Endothelial cell of umbilical vein (primary cell): ENCODE measurements around the gene TSC22D3.

Source experiments
- CTCF ChIP-seq, 2 donors: IDR thresholded peaks; 1 replicate in 1 of 2; 2 replicates in 1 of 2; pipeline ENCODE4 v1.5.1; 2011; ENCODE audit warnings: low read length in 2 of 2, mild to moderate bottlenecking in 2 of 2, moderate library complexity in 2 of 2, control low read depth in 1 of 2, inconsistent platforms in 1 of 2, low read depth in 1 of 2; ENCODE audit not compliant: insufficient read depth in 1 of 2; ENCODE audit errors: extremely low read depth in 1 of 2
- EZH2 ChIP-seq: IDR thresholded peaks from 2 replicates; pipeline ENCODE4 v1.6.1; 2012; ENCODE audit warnings: borderline replicate concordance, low read depth, mild to moderate bottlenecking, moderate library complexity, low read length, inconsistent platforms; ENCODE audit not compliant: severe bottlenecking
- GATA2 ChIP-seq: IDR thresholded peaks from 2 replicates; pipeline ENCODE4 v1.7.0; 2011; ENCODE audit warnings: low read depth, mild to moderate bottlenecking, moderate library complexity, mixed read lengths, low read length; ENCODE audit not compliant: insufficient read length, insufficient read depth
- JUN ChIP-seq: IDR thresholded peaks from 2 replicates; pipeline ENCODE4 v1.6.1; 2011; ENCODE audit warnings: borderline replicate concordance, low read depth; ENCODE audit not compliant: insufficient read length, insufficient read depth
- MYC ChIP-seq: IDR thresholded peaks from one replicate; pipeline ENCODE4 v1.6.1; 2011; ENCODE audit warnings: mild to moderate bottlenecking, low read depth, low read length
- POLR2A ChIP-seq: IDR thresholded peaks from 2 replicates; pipeline ENCODE4 v1.6.1; 2012; ENCODE audit warnings: low read depth, mild to moderate bottlenecking, control low read depth, low read length
- POLR2AphosphoS5 ChIP-seq: IDR thresholded peaks from 2 replicates; pipeline ENCODE4 v1.6.1; 2012; ENCODE audit warnings: low read depth, mild to moderate bottlenecking, control low read depth, low read length, moderate library complexity; ENCODE audit not compliant: insufficient read depth
- TF ChIP-seq, protein P1 (sequence below): IDR thresholded peaks from 2 replicates; pipeline ENCODE4 v1.6.1; 2011; ENCODE audit not compliant: insufficient read depth, insufficient read length

- TF ChIP-seq JUN (no peak), CTCF (IDR thresholded peaks at IDR 0.05; ENCODE audit: extremely low read depth in 1 of 2, insufficient read depth in 1 of 2, low read depth in 1 of 2, low read length in 2 of 2) (no peak), POLR2AphosphoS5 (no peak), EZH2 (no peak), MYC (no peak), POLR2A (no peak), GATA2 (no peak)
- TF ChIP-seq, protein P1, sequence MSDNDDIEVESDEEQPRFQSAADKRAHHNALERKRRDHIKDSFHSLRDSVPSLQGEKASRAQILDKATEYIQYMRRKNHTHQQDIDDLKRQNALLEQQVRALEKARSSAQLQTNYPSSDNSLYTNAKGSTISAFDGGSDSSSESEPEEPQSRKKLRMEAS = no peak
Measured at GRCh38 chrX:107704181-107704580, 71.4 kb downstream of the TSC22D3 start.
